OCI-LY7 (cell line): ENCODE measurements around the gene ZMIZ1.

Experiments used
- EZH2phosphoT487 ChIP-seq: fragments of 200-600 bp; sonication (generic); IDR thresholded peaks from 2 replicates; pipeline ENCODE4 v1.6.1; 2018; ENCODE audit warnings: low read depth, borderline replicate concordance, mild to moderate bottlenecking, mixed run types, antibody characterized with exemption, low read length, moderate library complexity, mixed read lengths
- TF ChIP-seq, protein P1 (sequence below): fragments of 200-600 bp; sonication (generic); conservative IDR thresholded peaks from 2 replicates; pipeline ENCODE4 v1.5.1; 2014; ENCODE audit warnings: mild to moderate bottlenecking, antibody characterized with exemption, low read length, moderate library complexity, mixed read lengths

DNA sequence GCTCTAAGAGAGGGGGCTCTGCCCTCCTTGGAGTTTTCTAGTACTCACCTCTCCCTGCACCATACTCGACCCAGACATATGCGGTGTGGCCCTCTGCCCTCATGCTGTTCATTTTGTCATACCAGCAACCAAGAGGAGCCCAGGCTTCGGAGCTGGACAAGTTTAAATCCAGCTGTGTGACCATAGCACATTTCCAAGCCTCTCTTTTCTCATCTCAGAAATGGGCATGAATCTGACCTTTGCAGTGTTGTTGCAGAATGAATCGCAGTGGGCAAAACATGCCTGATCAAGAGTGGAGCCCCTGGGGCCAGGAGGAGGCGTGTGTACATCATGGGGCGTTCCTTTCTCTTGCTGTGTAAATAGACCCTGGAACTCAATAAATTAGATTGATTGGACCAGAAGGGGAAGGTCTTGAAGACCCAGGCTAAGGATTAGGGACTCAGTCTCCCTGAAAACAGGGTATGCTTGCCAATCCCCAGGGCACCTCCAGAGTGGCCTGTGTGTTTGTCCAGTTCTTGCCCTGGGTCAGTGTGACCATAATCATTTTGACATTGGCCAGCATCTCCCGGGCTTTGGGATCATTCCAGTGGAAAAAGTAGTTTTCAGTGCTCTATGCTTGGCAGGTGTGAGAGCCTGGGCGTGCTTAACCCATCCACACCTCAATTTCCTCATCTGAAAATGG is 59.6 kb downstream of the ZMIZ1 start:
- TF ChIP-seq, protein P1, sequence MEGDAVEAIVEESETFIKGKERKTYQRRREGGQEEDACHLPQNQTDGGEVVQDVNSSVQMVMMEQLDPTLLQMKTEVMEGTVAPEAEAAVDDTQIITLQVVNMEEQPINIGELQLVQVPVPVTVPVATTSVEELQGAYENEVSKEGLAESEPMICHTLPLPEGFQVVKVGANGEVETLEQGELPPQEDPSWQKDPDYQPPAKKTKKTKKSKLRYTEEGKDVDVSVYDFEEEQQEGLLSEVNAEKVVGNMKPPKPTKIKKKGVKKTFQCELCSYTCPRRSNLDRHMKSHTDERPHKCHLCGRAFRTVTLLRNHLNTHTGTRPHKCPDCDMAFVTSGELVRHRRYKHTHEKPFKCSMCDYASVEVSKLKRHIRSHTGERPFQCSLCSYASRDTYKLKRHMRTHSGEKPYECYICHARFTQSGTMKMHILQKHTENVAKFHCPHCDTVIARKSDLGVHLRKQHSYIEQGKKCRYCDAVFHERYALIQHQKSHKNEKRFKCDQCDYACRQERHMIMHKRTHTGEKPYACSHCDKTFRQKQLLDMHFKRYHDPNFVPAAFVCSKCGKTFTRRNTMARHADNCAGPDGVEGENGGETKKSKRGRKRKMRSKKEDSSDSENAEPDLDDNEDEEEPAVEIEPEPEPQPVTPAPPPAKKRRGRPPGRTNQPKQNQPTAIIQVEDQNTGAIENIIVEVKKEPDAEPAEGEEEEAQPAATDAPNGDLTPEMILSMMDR = no peak
- no peak for TF ChIP-seq EZH2phosphoT487
